GM21576 (cell line): Measurements from ENCODE around the gene PTPRK.
"Not testable (repeated sequence)": the region's sequence is repeated elsewhere in the genome, so short reads cannot be mapped to it uniquely, and the experiment has no call there.

ENCODE experiments used
- ATAC-seq: cut with Tn5 transposase; IDR thresholded peaks from one replicate; pipeline ENCODE4 v1.9.1; 2021; ENCODE audit warnings: mild to moderate bottlenecking, moderate library complexity; ENCODE audit not compliant: unreplicated experiment

Gene PTPRK

GRCh38 chr6:128491610-128492206 lies 28.7 kb downstream of the PTPRK start:
- ATAC-seq: no peak

- ATAC-seq: no peak
Observed at GRCh38 chr6:128491100-128491581, 29.3 kb downstream of the PTPRK start.

GRCh38 chr6:128487746-128488145 lies 32.7 kb downstream of the PTPRK start:
- no peak for ATAC-seq

- ATAC-seq: no peak
Observed at GRCh38 chr6:128487055-128487454, 33.3 kb downstream of the PTPRK start.

- ATAC-seq: not testable (repeated sequence)
Observed at GRCh38 chr6:128486580-128486979, 33.8 kb downstream of the PTPRK start.

- ATAC-seq: no peak
Observed at GRCh38 chr6:128483472-128484135, 36.8 kb downstream of the PTPRK start.

- no peak for ATAC-seq
Observed at GRCh38 chr6:128482642-128483041, 37.8 kb downstream of the PTPRK start.

- ATAC-seq: no peak
Observed at GRCh38 chr6:128479991-128480390, 40.4 kb downstream of the PTPRK start.

GRCh38 chr6:128479048-128479666 lies 41.2 kb downstream of the PTPRK start:
- ATAC-seq: no peak

GRCh38 chr6:128478230-128479047 lies 42.0 kb downstream of the PTPRK start:
- ATAC-seq: no peak

GRCh38 chr6:128474933-128475332 lies 45.5 kb downstream of the PTPRK start:
- no peak for ATAC-seq

GRCh38 chr6:128474481-128474880 lies 45.9 kb downstream of the PTPRK start:
- no peak for ATAC-seq

- ATAC-seq: no peak
Observed at GRCh38 chr6:128471907-128472306, 48.5 kb downstream of the PTPRK start.

- no peak for ATAC-seq
Observed at GRCh38 chr6:128465368-128466343, 54.7 kb downstream of the PTPRK start.

GRCh38 chr6:128464790-128465189 lies 55.6 kb downstream of the PTPRK start:
- no peak for ATAC-seq

- no peak for ATAC-seq
Observed at GRCh38 chr6:128463942-128464341, 56.5 kb downstream of the PTPRK start.

- ATAC-seq: no peak
Observed at GRCh38 chr6:128461501-128461900, 58.9 kb downstream of the PTPRK start.

- no peak for ATAC-seq
Observed at GRCh38 chr6:128456510-128457230, 63.7 kb downstream of the PTPRK start.

- no peak for ATAC-seq
Observed at GRCh38 chr6:128455959-128456358, 64.4 kb downstream of the PTPRK start.

- no peak for ATAC-seq
Observed at GRCh38 chr6:128452713-128453112, 67.7 kb downstream of the PTPRK start.
